ENCODE data around the gene NOTUM. TPM values are rescaled to one million over a fixed set of nuclear protein-coding genes. Genes with fewer than 3 reads are reported as not detected.
A peak's percentile ranks its signal among the peaks of the same experiment; 100 is the strongest.

The NOTUM gene
- total RNA-seq, 4 donors from 2014 or later, result 1.1 to 11.5 (median 1.5) TPM

DNA sequence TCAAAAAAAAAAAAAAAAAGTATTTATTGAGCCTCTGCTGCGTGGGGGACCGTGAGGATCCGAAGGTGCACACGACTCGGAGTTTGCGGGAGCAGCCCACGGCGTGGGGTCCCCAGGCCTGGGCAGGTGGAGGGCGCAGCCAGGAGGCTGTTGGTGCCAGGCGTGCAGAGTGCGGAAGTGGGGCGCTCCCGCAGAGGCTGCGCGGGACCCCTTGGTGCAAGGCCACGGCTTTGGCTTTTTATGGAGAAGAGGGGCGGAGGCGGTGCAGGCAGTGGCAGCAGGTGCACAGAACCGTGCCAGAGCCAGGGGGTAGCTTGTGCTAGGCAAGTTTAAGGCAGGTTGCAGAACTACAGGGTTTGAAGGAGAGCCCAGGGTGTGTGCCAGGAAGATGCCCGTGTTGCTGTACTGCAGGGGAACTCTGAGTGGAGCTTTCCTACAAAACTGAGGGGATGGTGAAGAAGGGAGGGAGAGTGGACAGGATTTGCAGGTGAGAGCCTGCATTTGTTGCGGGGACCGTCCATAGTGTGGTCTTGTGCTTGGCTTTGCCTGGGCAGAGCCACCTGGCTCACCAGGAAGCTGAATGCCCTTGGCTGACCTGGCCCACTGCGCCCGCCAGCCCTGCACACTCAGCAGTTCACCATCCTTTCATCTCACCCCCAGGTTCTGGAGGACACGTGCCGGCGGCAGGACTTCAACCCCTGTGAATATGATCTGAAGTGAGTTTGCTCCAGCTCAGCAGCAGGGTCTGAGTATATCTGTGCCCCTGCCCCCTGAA, 17.7 kb upstream of the NOTUM start:
- no peak for DNase-seq (ENCODE audit: low spot score in 2 of 2)
- peaks cover 20% of the 10 kb centered on the region for H3K4me1 ChIP-seq
- H3K27ac ChIP-seq, result no peak overlapping the region
- peaks cover 18% of the 10 kb centered on the region for H3K36me3 ChIP-seq
- no peaks in the 10 kb centered on the region for H3K9me3 ChIP-seq
- H3K4me3 ChIP-seq, result peak overlapping the region; percentile 79
- TF ChIP-seq, protein P1, sequence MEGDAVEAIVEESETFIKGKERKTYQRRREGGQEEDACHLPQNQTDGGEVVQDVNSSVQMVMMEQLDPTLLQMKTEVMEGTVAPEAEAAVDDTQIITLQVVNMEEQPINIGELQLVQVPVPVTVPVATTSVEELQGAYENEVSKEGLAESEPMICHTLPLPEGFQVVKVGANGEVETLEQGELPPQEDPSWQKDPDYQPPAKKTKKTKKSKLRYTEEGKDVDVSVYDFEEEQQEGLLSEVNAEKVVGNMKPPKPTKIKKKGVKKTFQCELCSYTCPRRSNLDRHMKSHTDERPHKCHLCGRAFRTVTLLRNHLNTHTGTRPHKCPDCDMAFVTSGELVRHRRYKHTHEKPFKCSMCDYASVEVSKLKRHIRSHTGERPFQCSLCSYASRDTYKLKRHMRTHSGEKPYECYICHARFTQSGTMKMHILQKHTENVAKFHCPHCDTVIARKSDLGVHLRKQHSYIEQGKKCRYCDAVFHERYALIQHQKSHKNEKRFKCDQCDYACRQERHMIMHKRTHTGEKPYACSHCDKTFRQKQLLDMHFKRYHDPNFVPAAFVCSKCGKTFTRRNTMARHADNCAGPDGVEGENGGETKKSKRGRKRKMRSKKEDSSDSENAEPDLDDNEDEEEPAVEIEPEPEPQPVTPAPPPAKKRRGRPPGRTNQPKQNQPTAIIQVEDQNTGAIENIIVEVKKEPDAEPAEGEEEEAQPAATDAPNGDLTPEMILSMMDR (IDR thresholded peaks at IDR 0.05), result no peak
- no peak for TF ChIP-seq POLR2A (IDR thresholded peaks at IDR 0.05)
- no peak for TF ChIP-seq EP300 (IDR thresholded peaks at IDR 0.05)
- no peak for TF ChIP-seq POLR2AphosphoS5 (IDR thresholded peaks at IDR 0.05)
- 85% methylated on average over 27 of the region's 27 CpGs for WGBS
- no peaks in the 10 kb centered on the region for H3K27me3 ChIP-seq

DNA sequence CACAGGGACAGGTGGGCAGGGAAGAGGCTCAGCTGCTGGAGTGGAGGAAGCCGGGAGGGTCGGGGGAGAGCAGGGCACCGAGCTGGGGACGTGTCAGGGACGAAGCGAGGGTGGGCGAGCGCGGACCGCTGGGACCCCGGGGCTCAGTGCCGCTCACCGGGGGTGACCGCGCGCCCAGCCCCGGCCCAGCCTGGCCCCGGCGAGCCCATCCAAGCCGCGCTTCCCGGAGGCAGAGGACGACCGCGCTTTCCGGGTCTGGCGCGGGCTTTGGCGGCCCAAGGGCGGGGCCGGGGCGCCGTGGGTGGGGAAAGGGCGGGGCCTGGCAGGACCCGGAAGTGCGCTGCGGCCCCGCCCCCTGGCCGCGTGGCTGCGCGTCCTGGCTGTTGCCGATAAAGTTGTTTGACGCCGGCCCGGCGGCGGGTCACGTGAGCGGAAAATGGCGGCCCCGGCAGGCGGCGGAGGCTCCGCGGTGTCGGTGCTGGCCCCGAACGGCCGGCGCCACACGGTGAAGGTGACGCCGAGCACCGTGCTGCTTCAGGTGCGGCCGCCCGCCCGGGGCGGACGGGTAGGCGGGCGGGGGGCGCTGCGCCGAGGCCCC, 16.3 kb upstream of the NOTUM start, which contains the start of gene ASPSCR1:
ASPSCR1 (plus strand) TSS at position 419 of the 598 bp plus-strand sequence; CDS start at position 437, 18 bp downstream.
- 2% methylated on average over 15 of the region's 76 CpGs for WGBS
- peak; percentile 93 for DNase-seq (ENCODE audit: low spot score in 2 of 2)
- peak within 1 kb of the TSS; percentile 79 for H3K4me3 ChIP-seq
- peak in 2 of 3 donors; percentile 12 to 46 for TF ChIP-seq POLR2AphosphoS5 (IDR thresholded peaks at IDR 0.05)
- TF ChIP-seq POLR2A (IDR thresholded peaks at IDR 0.05), result peak; percentile 55 to 60
- no peak for TF ChIP-seq EP300 (IDR thresholded peaks at IDR 0.05)
- TF ChIP-seq, protein P1 (IDR thresholded peaks at IDR 0.05), result no peak
- no peaks in the 10 kb centered on the region for H3K27me3 ChIP-seq
- peaks cover 20% of the 10 kb centered on the region for H3K4me1 ChIP-seq
- peak within 1 kb of the TSS; percentile 93 for H3K27ac ChIP-seq
- peaks cover 9% of the 10 kb centered on the region for H3K36me3 ChIP-seq
- H3K9me3 ChIP-seq, result no peaks in the 10 kb centered on the region

DNA sequence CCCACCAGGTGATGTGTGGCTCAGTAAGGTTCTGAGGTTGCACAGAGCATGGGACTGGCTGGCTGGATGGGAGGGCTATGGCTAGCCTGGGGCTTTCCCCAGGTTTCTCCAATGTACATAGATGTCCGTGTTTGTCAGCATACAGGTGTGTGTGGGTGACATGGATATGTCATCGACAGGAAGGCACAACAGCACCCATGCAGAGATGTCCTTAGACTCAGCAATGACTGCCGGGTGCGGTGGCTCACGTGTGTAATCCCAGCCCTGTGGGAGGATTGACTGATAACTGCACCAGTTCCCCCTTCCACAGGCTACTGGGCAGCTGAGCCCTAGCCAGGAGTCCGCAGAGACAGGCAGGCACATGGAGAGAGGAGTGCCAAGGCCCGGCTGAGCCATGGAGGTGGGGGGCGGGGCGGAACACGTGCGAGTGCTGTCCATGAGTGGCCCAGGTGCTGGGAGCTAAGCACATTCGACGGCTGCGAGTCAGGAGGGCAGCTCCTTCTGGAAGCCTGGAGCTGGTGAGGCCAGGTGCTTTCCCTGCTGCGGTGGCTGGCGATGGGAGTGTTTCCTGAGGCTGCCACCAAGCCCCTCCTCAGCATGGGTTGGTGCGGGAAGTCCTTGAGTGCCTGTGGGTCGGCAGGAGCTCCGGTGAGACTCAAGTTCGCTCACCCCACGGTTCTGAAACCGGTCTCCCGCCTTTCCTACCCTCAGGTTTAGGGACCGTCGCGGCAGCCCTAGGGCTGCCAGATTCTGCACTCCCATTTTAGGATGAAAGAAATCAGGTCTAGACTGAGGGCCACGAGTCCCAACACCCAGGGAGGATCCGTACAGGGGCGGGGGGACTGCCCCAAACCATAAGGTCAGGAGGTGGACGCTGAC, 15.6 kb upstream of the NOTUM start:
- peak overlapping the region; percentile 93 for H3K27ac ChIP-seq
- no peak for TF ChIP-seq EP300 (IDR thresholded peaks at IDR 0.05)
- no peaks in the 10 kb centered on the region for H3K9me3 ChIP-seq
- peaks cover 9% of the 10 kb centered on the region for H3K36me3 ChIP-seq
- H3K4me1 ChIP-seq, result peaks cover 20% of the 10 kb centered on the region
- DNase-seq (ENCODE audit: low spot score in 2 of 2), result no peak
- no peaks in the 10 kb centered on the region for H3K27me3 ChIP-seq
- H3K4me3 ChIP-seq, result peak overlapping the region; percentile 79
- WGBS, result 27% methylated on average over 10 of the region's 30 CpGs

DNA sequence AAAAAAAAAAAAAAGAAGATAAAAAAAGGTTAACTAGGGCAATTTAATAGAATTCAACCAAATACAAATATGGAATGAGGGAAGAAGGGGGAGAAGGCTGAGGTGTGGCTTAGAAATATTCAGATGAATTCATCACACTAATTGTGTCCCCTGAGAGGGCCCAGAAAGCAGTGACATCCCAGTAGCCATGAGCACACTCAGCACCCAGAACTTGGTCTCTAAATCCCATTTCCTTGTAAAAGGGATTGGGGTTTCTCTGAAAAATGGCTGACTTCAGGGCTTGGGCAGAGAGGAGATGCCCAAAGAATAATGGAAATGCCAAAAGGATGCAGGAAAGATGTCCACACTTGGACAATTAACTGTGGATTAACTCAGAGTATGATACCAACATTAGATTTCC, 12.4 kb upstream of the NOTUM start:
- no peaks in the 10 kb centered on the region for H3K9me3 ChIP-seq
- H3K27ac ChIP-seq, result no peak overlapping the region
- H3K4me3 ChIP-seq, result no peak overlapping the region
- no peak for TF ChIP-seq POLR2A (IDR thresholded peaks at IDR 0.05)
- TF ChIP-seq POLR2AphosphoS5 (IDR thresholded peaks at IDR 0.05), result no peak
- TF ChIP-seq, protein P1 (IDR thresholded peaks at IDR 0.05), result no peak
- no peaks in the 10 kb centered on the region for H3K36me3 ChIP-seq
- H3K4me1 ChIP-seq, result peaks cover 21% of the 10 kb centered on the region
- DNase-seq (ENCODE audit: low spot score in 2 of 2), result no peak
- no peaks in the 10 kb centered on the region for H3K27me3 ChIP-seq

DNA sequence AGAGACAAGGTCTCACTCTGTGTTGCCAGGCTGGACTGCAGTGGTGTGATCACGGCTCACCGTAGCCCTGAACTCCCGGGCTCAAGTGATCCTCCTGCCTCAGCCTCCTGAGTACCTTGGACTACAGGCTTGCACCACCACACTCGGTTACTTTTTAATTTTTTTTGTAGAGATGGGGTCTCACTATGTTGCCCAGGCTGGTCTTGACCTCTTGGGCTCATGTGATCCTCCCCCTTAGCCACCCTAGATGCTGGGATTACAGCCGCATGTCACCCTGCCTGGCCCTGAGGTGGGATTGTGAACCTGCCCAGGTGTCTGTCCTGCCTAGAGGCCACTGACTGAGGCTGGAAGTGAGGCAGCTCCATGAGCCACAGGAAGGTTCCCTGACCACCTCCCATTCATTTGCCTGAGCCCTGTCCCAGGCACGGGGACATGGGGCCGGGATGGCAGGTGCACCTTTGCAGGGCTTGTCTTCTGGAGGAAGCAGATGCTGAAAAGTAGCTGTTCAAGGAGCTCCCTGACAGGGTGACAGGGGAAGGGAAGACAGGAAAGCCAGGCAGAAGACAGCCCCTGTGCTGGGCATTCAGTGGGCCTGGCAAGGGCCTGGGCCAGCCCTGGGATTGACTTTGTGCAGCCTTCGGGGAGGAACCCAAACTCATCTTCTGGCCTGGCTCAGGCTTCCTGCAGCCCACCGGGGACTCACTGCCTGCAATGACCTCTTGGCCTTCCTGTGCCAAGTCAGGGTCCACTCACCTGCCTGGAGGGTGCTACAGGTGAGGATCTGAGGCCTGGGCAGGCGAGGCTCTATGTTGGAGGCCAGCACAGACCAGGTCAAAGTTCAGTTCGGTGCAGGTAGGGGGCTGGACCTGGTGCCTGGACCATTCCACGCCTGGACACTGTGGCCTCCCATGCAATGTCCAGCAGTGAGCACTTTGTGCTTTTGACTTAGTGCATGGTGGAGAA, 8.1 kb upstream of the NOTUM start:
- Histone ChIP-seq H3K4me1 (peaks cover 29% of the 10 kb centered on the region), H3K36me3 (no peaks in the 10 kb centered on the region), H3K27ac (no peak overlapping the region), H3K9me3 (no peaks in the 10 kb centered on the region), H3K27me3 (peaks cover 6% of the 10 kb centered on the region), H3K4me3 (no peak overlapping the region)
- TF ChIP-seq EP300 (IDR thresholded peaks at IDR 0.05) (no peak), POLR2AphosphoS5 (IDR thresholded peaks at IDR 0.05) (no peak), POLR2A (IDR thresholded peaks at IDR 0.05) (no peak)
- DNase-seq (ENCODE audit: low spot score in 2 of 2), result no peak
- WGBS, result 85% methylated on average over 12 of the region's 12 CpGs
